ENCODE data around the gene SLC38A8. TPM values are rescaled to one million over a fixed set of nuclear protein-coding genes. Genes with fewer than 3 reads are reported as not detected.

Gene SLC38A8
- total RNA-seq, 1 donor from 2014 or later = not detected

DNA sequence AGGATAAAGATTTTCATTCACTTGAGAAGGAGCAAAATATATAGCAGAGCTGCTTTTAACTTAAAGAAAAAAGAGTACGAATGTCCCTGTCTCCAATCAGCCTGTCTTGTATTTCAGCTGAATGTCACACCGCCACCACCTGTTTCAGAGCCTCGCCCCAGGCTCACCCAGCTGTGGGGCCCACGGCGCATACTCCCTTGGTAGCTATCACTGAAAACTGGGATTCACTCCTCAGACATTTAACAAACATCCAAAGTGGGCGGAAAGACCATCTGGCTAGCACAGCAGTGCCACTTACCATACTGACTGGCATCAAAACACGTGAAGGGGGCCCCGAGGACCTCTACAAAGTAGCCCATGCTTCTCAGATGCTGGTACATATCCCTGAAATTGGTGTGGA lies 25.4 kb upstream of the SLC38A8 start:
- no peak for DNase-seq

- DNase-seq = no peak
Measured at GRCh38 chr16:84067640-84068039, 25.0 kb upstream of the SLC38A8 start.

GRCh38 chr16:84065536-84066132 lies 23.0 kb upstream of the SLC38A8 start:
- DNase-seq = peak; percentile 82

- no peak for DNase-seq
Measured at GRCh38 chr16:84063980-84064379, 21.4 kb upstream of the SLC38A8 start.

GRCh38 chr16:84062734-84063640 lies 20.4 kb upstream of the SLC38A8 start:
- DNase-seq = peak; percentile 88

- no peak for DNase-seq
Measured at GRCh38 chr16:84061236-84061819, 18.7 kb upstream of the SLC38A8 start.

DNA sequence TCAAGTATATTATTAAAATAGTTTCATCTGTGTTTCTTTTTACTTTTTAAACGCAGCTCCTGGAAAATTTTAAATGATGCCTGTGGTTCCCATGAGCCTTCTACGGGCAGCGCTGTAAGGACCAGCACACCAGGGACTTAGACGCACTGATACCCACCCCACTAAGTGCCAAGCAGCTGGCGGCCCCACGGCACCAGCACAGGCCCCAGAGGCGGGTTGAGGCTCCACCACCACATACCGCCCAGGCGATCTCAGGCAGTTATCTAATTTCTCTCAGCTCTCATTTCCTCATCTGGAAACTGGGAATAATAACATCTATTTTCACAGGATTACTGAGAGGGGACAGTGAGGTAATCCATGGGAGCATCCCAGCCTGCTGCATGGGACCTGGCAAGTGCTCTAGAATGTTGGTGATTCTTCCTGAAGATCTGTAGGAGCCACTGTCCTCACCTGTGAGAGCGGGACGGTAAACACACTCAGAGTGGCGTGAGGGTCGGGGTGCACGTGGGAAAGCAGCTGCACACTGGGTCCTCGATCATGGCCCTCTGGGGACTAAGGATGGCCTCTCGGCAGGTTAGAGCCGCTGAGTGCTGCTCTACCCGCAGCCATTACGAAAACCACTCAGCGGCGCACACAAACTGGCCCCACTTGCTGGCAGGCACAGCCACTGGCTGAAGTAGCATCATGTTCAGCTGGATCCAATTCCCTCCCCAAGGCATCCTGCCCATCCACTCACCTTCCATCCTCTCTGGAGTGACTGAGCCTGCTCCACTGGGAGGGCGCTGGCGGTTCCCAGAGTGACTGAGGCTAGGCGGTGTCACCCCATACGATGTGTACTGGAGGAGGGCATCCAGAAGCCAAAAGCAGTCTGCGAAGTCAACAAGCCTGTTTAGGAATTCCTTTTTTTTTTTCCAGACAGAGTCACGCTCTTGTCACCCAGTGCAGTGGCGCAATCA lies 17.6 kb upstream of the SLC38A8 start:
- DNase-seq = no peak

DNA sequence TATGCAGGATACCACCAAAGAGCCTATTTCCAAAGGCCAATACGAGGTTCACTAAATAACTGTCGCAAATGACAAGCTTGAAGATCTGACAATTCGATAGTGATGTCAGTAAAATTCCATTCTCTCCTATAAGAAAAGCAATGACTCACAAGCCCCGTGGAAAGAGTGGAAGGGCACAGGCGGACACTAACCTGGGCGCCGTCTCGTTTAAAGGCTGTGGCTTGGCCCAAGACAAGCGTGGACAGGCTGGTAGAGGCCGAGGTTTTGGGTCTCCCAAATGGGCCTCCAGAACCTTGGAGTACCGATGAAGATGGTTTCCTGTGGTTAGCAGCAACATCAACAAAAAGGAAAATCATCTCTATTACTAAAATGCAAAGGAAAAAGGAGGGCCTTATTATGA lies 16.5 kb upstream of the SLC38A8 start:
- no peak for DNase-seq

DNA sequence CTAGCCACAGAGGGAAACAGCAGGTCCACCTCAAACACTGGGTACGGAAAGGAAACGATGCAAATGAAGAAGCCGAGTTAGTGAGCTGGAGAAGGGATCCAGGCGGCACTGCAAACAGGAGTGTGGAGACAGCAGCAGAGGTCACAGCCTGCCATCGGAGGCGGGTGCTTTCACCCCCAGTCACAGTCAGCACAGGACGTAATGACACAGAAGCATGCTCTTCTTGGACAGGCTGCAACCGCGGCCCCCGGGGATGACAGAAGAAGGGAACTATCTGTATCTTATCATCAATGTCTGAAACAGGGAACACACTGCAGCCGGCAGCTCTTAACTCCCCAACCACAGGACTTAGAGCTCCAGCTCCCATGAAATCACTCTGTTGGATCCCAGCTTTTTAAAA lies 16.1 kb upstream of the SLC38A8 start:
- no peak for DNase-seq

- no peak for DNase-seq
Measured at GRCh38 chr16:84058211-84058610, 15.6 kb upstream of the SLC38A8 start.

GRCh38 chr16:84056933-84057332 lies 14.3 kb upstream of the SLC38A8 start:
- DNase-seq = no peak

DNA sequence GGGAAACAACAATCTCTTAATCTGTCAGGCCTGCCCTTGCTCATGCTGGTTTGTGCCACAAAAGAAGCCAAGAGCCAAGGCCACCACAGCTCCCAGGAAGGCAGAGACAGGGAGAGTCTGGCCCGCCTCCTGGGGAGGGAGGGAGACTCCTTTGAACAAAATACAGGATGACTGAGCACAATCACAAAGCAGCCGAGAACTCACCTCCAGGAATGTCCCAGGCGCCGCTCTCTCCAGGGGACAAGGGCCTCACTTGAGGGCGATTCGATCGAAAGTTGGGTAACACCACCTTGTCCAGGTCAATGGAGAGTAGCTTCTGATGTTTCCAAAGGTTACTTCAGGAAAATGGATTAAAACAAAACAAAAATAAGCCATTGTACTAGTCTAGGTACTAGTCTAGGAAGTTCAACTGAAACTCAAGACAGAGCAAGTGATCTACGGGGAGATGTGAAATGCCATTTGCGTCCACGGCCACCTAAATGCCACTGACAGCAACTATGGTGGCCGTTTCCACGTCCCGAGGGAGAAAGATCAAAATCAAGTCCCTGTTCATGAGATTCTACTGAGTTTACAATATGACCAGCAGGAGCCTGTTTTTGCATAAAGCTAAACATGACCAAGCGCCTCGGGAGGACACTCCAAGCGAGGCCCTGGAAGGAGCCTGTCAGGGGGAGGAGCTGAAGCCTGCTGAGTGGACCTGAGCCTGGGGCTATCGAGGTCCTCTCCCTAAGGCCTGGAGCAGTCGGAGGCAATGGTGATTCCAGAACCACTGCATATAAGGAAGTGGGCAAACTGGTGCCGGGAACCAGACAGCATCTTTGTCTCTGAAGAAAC lies 13.4 kb upstream of the SLC38A8 start:
- DNase-seq = no peak

DNA sequence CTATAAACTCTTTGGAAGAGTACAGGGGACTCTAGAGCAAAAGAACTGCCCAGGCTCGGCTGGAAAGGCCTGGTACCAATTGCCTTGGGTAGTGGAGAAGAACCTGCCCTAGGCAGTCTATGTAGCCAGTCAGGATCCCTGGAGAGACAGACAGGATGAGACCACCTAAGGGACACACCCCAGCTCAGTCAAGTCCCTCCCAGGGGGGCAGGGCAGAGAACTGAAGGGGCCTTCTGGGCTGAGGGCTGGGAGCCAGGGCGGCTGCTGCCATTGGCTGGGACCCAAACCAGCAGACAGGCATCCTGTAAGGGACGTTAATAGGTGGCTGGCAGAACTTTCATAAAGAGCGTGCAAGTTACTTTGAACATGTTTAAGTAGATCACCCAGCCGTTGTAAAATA lies 12.8 kb upstream of the SLC38A8 start:
- no peak for DNase-seq

DNA sequence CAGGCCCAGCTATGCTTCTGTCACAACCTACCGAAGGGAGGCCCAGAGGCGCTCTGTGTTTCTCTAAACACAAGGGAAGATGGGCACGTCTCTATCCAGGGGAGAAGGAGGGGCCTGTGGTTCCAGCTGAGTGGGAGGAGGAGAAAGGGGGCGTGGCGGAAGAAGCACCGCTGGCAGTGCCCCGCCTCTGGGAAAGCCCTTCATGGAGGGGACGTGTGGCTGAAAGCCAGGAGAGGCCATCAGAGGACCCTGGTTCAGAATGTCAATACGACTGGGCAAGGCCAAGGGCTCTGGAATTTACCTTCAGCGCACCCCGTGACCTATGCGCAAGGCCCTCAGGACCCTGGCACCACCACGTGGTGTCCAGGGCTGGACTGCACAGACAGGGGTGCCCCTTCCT lies 12.3 kb upstream of the SLC38A8 start:
- no peak for DNase-seq

- no peak for DNase-seq
Measured at GRCh38 chr16:84054271-84054670, 11.7 kb upstream of the SLC38A8 start.

GRCh38 chr16:84053237-84053636 lies 10.6 kb upstream of the SLC38A8 start:
- DNase-seq = no peak

GRCh38 chr16:84052071-84052622 lies 9.6 kb upstream of the SLC38A8 start:
- no peak for DNase-seq

GRCh38 chr16:84050316-84050715 lies 7.7 kb upstream of the SLC38A8 start:
- DNase-seq = no peak

- DNase-seq = no peak
Measured at GRCh38 chr16:84049403-84050060, 6.9 kb upstream of the SLC38A8 start.

DNA sequence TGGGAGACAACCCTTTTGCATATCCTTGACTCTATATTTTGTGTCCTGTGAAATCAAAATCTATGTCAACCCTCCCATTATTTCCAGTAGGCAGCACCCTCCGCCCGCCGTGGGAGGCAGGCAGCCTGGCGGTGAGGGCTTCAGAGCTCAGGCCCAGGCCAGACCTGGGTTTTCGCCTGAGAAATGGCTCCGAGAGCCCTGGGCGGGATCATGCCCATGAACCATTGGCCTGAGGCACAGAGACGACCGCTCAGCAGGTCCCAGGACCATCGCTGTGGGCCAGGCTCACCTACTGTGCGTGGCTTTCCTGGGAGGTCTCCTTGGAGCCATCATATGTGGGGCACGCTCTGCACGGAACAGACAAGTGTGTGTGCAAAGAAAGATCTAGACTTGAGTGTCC lies 6.3 kb upstream of the SLC38A8 start:
- DNase-seq = no peak

GRCh38 chr16:84048270-84048669 lies 5.7 kb upstream of the SLC38A8 start:
- DNase-seq = no peak

Data from dermis blood vessel endothelial cell (primary cell).